Endothelial cell of umbilical vein (primary cell): ENCODE data around the gene AGBL5.

Source experiments
- EZH2 ChIP-seq: IDR thresholded peaks from 2 replicates; pipeline ENCODE4 v1.6.1; 2012; ENCODE audit warnings: borderline replicate concordance, low read depth, mild to moderate bottlenecking, moderate library complexity, low read length, inconsistent platforms; ENCODE audit not compliant: severe bottlenecking
- FOS ChIP-seq: IDR thresholded peaks from 2 replicates; pipeline ENCODE4 v1.6.1; 2011; ENCODE audit warnings: mild to moderate bottlenecking, low read length, moderate library complexity, borderline replicate concordance; ENCODE audit not compliant: insufficient read depth
- POLR2AphosphoS5 ChIP-seq: IDR thresholded peaks from 2 replicates; pipeline ENCODE4 v1.6.1; 2012; ENCODE audit warnings: low read depth, mild to moderate bottlenecking, control low read depth, low read length, moderate library complexity; ENCODE audit not compliant: insufficient read depth
- TF ChIP-seq, protein P1 (sequence below), 2 donors: IDR thresholded peaks; 1 replicate in 1 of 2; 2 replicates in 1 of 2; pipeline ENCODE4 v1.5.1; 2011; ENCODE audit warnings: low read length in 2 of 2, mild to moderate bottlenecking in 2 of 2, moderate library complexity in 2 of 2, control low read depth in 1 of 2, inconsistent platforms in 1 of 2, low read depth in 1 of 2; ENCODE audit not compliant: insufficient read depth in 1 of 2; ENCODE audit errors: extremely low read depth in 1 of 2

DNA sequence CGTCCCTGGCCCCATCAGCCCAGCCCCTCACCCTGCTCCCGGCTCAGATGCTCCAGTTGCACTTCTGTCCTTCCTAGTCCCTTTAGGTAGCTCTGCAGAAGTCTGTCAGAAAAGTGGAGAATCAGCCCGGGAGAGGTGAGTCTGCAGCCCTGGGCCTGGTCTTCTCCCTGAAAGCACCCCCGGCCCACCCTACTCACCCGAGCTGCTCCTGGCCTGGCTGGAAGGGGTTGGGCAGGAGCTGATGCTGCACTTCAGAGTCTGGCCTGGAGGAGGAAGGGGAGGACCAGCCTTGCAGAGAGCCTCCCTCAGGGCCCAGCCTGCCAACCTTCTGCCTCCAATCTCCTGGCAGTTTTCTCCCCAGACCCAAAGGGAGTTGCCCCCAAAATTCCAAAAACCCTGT, 50.9 kb downstream of the AGBL5 start:
- no peak for TF ChIP-seq FOS
- no peak for TF ChIP-seq POLR2AphosphoS5
- TF ChIP-seq, protein P1, sequence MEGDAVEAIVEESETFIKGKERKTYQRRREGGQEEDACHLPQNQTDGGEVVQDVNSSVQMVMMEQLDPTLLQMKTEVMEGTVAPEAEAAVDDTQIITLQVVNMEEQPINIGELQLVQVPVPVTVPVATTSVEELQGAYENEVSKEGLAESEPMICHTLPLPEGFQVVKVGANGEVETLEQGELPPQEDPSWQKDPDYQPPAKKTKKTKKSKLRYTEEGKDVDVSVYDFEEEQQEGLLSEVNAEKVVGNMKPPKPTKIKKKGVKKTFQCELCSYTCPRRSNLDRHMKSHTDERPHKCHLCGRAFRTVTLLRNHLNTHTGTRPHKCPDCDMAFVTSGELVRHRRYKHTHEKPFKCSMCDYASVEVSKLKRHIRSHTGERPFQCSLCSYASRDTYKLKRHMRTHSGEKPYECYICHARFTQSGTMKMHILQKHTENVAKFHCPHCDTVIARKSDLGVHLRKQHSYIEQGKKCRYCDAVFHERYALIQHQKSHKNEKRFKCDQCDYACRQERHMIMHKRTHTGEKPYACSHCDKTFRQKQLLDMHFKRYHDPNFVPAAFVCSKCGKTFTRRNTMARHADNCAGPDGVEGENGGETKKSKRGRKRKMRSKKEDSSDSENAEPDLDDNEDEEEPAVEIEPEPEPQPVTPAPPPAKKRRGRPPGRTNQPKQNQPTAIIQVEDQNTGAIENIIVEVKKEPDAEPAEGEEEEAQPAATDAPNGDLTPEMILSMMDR (IDR thresholded peaks at IDR 0.05; ENCODE audit: extremely low read depth in 1 of 2, insufficient read depth in 1 of 2, low read depth in 1 of 2, low read length in 2 of 2) = no peak
- TF ChIP-seq EZH2 = no peak
